Ishikawa (cell line): ENCODE measurements around the gene ANO7.

Experiments
- CEBPB ChIP-seq: IDR thresholded peaks from 2 replicates; pipeline ENCODE4 v1.6.1; 2012
- EGR1 ChIP-seq: IDR thresholded peaks from 2 replicates; pipeline ENCODE4 v1.6.1; 2012
- EP300 ChIP-seq: IDR thresholded peaks from 2 replicates; pipeline ENCODE4 v1.6.1; 2012; ENCODE audit warnings: borderline replicate concordance
- TAF1 ChIP-seq: IDR thresholded peaks from 2 replicates; pipeline ENCODE4 v1.6.1; 2012; ENCODE audit warnings: low read depth, mild to moderate bottlenecking
- TEAD4 ChIP-seq: IDR thresholded peaks from 2 replicates; pipeline ENCODE4 v1.6.1; 2012
- YY1 ChIP-seq: IDR thresholded peaks from 2 replicates; pipeline ENCODE4 v1.6.1; 2012; ENCODE audit warnings: low read depth
- TF ChIP-seq, protein P1 (sequence below): IDR thresholded peaks from 2 replicates; pipeline ENCODE4 v1.6.1; 2012

DNA sequence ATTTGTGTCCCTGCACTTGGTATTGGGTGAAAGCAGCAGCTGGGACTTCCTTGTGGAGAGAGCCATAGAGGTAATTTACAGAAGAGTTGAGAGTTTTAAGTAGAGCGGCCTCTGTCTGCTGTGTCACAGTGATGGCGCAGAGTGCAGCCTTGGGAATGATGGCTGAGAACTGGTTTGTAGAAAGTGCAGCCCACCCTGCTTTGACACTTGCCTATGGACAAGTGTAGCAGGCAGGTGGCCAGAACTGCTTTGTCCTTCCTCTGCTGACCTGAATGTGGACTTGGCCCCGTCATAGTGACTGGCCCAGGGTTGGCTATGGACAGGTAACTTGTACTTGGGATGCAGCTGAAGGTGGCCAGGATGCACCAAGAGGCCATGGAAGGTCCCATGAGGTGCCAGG is 6.4 kb upstream of the ANO7 start:
- TF ChIP-seq YY1 (no peak), TAF1 (no peak), TEAD4 (no peak), CEBPB (no peak), EGR1 (no peak), EP300 (no peak)
- TF ChIP-seq, protein P1, sequence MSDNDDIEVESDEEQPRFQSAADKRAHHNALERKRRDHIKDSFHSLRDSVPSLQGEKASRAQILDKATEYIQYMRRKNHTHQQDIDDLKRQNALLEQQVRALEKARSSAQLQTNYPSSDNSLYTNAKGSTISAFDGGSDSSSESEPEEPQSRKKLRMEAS, result no peak
